Mononuclear cell (primary cell): ENCODE measurements around the gene KMT5B. TPM values are rescaled to one million over a fixed set of nuclear protein-coding genes. Genes with fewer than 3 reads are reported as not detected.

ENCODE experiments used
- H3K27me3 ChIP-seq: 2 replicates; pipeline ENCODE4 v1.6.0; 2011; ENCODE audit warnings: low read length, control low read depth; ENCODE audit not compliant: insufficient read depth
- H3K4me1 ChIP-seq: 2 replicates; pipeline ENCODE4 v1.5.1; 2011; ENCODE audit warnings: mild to moderate bottlenecking, low read length, control low read depth; ENCODE audit not compliant: insufficient read depth
- H3K4me3 ChIP-seq: 2 replicates; pipeline ENCODE4 v1.5.1; 2011; ENCODE audit warnings: mild to moderate bottlenecking, low read length, moderate library complexity
- H3K9me3 ChIP-seq: 2 replicates; pipeline ENCODE4 v1.5.1; 2011; ENCODE audit warnings: low read depth, mild to moderate bottlenecking, control low read depth, low read length
- total RNA-seq: library from RNA; depleted of rRNA; stranded (reverse); fragments of >200 nt; gene quantifications from one replicate; pipeline ENCODE4 v1.2.3, GENCODE V29; 2012

Gene KMT5B
- total RNA-seq, 1 donor, result 20.0 TPM

GRCh38 chr11:68231621-68232020 lies 18.5 kb upstream of the KMT5B start:
- H3K4me3 ChIP-seq, result no peak overlapping the region
- H3K27me3 ChIP-seq, result peaks cover 2% of the 10 kb centered on the region
- H3K9me3 ChIP-seq, result peaks cover 14% of the 10 kb centered on the region
- H3K4me1 ChIP-seq, result no peaks in the 10 kb centered on the region

DNA sequence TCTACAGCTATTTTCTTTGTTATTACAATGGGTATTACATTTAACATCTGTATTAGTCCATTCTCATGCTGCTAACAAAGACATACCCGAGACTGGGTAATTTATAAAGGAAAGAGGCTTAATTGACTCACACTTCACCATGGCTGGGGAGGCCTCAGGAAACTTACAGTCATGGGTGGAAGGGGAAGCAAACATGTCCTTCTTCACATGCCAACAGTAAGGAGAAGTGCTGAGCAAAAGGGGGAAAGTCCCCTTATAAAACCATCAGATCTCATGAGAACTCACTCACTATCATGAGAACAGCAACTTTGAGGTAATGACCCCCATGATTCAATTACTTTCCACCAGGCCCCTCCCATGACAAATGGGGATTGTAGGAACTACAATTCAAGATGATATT lies 16.5 kb upstream of the KMT5B start:
- Histone ChIP-seq H3K4me1 (no peaks in the 10 kb centered on the region), H3K4me3 (no peak overlapping the region), H3K9me3 (peaks cover 14% of the 10 kb centered on the region), H3K27me3 (peaks cover 2% of the 10 kb centered on the region)

GRCh38 chr11:68226421-68226820 lies 13.3 kb upstream of the KMT5B start:
- H3K4me1 ChIP-seq, result no peaks in the 10 kb centered on the region

GRCh38 chr11:68224606-68225005 lies 11.5 kb upstream of the KMT5B start:
- Histone ChIP-seq H3K4me3 (no peak overlapping the region), H3K9me3 (peaks cover 10% of the 10 kb centered on the region), H3K4me1 (no peaks in the 10 kb centered on the region), H3K27me3 (no peaks in the 10 kb centered on the region)

More at GRCh38 chr11:68226421-68226820, 13.3 kb upstream of the KMT5B start:
- Histone ChIP-seq H3K4me3 (no peak overlapping the region), H3K9me3 (peaks cover 14% of the 10 kb centered on the region), H3K27me3 (no peaks in the 10 kb centered on the region)

DNA sequence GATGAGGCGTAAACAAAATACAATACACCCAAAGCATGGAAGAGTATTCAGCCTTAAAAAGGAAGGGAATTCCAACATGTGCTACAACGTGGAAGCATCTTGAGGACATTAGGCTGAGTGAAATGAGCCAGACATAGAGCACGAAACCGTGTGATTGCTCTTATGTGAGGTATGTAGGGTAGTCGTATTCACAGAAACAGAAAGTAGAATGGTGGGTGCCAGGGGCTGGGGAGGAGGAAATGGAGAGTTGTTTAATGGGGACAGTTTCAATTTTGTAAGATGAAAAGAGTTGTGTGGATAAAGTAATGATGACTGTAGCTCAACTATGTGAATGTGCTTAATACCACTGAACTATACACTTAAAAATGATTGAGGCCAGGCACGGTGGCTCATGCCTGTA lies 10.2 kb upstream of the KMT5B start:
- no peak overlapping the region for H3K4me3 ChIP-seq
- H3K27me3 ChIP-seq, result no peaks in the 10 kb centered on the region
- no peaks in the 10 kb centered on the region for H3K4me1 ChIP-seq
- no peaks in the 10 kb centered on the region for H3K9me3 ChIP-seq

- Histone ChIP-seq H3K4me1 (no peaks in the 10 kb centered on the region), H3K4me3 (no peak overlapping the region), H3K27me3 (no peaks in the 10 kb centered on the region), H3K9me3 (no peaks in the 10 kb centered on the region)
Observed at GRCh38 chr11:68221406-68221805, 8.3 kb upstream of the KMT5B start.

- Histone ChIP-seq H3K27me3 (no peaks in the 10 kb centered on the region), H3K9me3 (no peaks in the 10 kb centered on the region), H3K4me1 (peaks cover 22% of the 10 kb centered on the region), H3K4me3 (no peak overlapping the region)
Observed at GRCh38 chr11:68216171-68216938, 3.3 kb upstream of the KMT5B start.

GRCh38 chr11:68215524-68216170 lies 2.6 kb upstream of the KMT5B start:
- no peaks in the 10 kb centered on the region for H3K9me3 ChIP-seq
- H3K27me3 ChIP-seq, result no peaks in the 10 kb centered on the region
- H3K4me1 ChIP-seq, result peaks cover 29% of the 10 kb centered on the region
- no peak overlapping the region for H3K4me3 ChIP-seq

DNA sequence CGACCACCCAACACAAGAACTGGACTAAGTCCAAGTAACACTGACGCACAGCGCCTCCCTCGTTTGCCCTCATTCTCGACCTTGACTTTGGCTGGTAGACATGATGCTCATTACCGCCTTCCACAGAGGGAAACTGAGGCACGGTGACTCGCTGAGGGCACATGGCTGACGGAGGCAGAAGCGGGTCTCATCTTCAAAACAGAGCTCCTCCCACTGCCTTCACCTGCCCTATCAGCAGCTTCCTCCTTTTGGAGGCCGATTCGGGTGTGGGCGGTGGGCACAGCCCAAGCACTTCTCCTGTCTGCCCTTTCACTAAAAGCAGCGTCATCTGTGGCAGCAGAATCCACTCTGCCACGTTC lies 2.0 kb upstream of the KMT5B start:
- Histone ChIP-seq H3K27me3 (no peaks in the 10 kb centered on the region), H3K9me3 (no peaks in the 10 kb centered on the region), H3K4me1 (peaks cover 35% of the 10 kb centered on the region), H3K4me3 (no peak overlapping the region)

DNA sequence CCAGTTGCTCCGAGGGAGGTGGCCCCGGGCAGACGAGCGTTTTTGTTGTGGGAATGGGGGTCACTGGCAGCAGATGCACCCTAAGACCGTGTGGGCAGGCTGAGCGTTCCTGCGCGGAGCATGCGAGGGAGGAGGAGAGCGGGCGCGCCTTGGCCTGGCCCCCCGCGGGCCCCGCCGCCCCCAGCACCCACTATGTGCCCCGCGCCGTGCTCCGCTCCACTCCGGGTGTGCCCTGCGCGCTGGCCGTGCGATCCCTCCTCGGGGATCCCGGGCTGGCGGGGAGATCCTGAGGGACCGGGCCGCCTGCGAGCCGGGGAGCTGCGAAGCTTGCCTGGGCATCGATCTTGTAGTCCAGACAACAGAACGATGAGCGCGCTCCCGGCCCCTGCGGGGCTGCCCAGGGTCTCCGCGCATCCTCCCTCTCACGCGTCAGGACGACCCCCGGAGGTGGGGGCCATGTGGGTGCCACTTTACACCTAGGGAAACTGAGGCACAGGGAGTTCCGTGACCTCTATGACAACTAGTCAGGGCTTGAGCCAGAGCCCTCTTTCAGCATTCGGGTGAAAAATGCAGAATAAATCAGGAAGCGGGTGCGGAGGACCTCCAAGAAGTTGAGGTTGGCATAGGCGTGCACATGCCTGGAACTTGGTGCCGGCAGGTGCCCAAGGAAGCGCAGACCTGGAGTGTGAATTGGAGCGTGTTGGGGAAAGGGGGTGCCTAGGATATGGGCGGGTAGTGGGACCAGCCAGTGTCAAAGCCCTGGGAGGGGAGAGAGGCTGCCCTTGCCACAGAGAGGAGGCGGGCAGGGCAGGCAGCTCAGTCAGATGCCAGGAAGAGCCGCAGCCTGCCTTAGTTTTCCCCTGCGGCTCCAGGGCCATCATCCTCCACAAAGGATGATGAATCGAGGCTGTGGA lies 1.3 kb upstream of the KMT5B start:
- H3K4me3 ChIP-seq, result peak overlapping the region; percentile 79
- peaks cover 41% of the 10 kb centered on the region for H3K4me1 ChIP-seq
- H3K27me3 ChIP-seq, result no peaks in the 10 kb centered on the region
- H3K9me3 ChIP-seq, result no peaks in the 10 kb centered on the region

DNA sequence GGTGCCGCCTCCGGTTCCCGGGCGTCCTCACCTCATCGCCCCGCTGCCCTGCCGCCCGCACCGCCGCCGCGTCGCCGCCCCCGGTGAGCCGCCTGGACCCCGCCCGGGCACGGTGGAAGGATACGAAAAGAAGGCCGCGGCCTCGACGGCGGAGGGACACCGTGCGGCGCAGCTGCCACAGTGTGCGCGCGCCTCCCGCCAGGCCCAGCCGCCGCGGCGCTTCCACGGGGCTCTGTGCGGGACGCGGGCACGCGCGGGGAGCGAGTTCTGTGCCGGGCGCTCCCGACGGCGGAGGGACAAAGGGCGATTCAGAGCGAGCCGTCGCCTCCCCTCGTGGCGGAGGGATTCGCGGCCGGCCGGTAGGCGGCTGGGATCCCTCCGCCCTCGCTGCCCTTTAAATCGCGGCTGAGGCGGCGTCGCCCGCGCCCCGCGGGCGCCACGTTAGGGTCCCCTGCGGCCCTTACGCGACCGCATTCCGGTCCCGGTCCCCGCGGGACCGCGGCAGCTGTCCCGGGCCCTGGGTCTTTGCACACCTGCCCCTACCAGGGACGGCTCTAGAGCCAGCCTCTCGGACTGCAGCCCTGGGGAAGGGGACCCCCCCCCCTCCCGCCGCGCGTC lies 568 bp upstream of the KMT5B start:
- H3K9me3 ChIP-seq, result no peaks in the 10 kb centered on the region
- H3K27me3 ChIP-seq, result no peaks in the 10 kb centered on the region
- peaks cover 49% of the 10 kb centered on the region for H3K4me1 ChIP-seq
- peak overlapping the region; percentile 79 for H3K4me3 ChIP-seq

DNA sequence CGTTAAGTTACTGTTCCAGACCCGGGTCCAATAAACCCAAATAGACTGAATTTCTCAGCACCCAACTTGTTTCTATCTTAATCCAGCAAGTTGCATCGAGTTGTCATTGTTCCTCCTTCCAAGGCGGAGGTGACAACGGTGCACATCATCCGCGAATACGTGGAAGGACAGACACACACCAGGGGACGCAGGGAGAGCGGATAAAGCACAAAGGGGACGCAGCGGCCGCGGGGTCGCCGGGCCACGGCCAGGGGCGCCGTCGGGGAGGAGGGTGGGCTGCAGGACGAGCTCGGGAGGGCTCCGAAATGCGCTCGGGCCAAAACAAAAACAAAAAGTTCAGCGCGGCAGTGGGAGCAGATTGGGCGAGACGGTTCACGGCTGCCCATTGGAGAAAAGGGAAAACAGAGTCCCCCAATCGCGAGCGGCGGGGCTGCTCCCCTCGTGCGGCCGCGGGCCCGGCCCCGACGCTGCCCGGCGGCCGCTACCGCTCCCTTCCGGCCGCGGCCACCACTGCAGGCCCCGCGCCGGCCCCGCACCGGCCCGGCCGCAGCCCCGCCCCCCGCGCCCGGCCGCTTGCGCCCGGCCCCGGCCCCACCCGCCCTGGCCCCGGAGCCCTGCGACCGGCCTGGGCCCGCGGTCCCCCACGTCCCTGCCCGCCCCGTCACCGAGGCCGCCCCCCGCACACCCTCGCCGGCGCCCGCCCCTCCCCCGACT lies 518 bp downstream of the KMT5B start:
- Histone ChIP-seq H3K9me3 (no peaks in the 10 kb centered on the region), H3K27me3 (no peaks in the 10 kb centered on the region), H3K4me3 (peak overlapping the region; percentile 91), H3K4me1 (peaks cover 52% of the 10 kb centered on the region)

- Histone ChIP-seq H3K27me3 (no peaks in the 10 kb centered on the region), H3K4me1 (peaks cover 53% of the 10 kb centered on the region), H3K4me3 (peak overlapping the region; percentile 3), H3K9me3 (no peaks in the 10 kb centered on the region)
Observed at GRCh38 chr11:68211546-68211945, 1.6 kb downstream of the KMT5B start.

GRCh38 chr11:68206211-68206610 lies 6.9 kb downstream of the KMT5B start:
- H3K27me3 ChIP-seq, result no peaks in the 10 kb centered on the region

More at GRCh38 chr11:68206211-68206610, 6.9 kb downstream of the KMT5B start:
- Histone ChIP-seq H3K4me1 (peaks cover 47% of the 10 kb centered on the region), H3K9me3 (no peaks in the 10 kb centered on the region), H3K4me3 (no peak overlapping the region)
